Activated CD4-positive, alpha-beta T cell treated with anti-CD3 and anti-CD28 coated beads, Interleukin-2, amount 10 ng/mL, durations not matched to agents 7 days and 5 days (primary cell): Measurements from ENCODE around the gene ACAD9. TPM values are rescaled to one million over a fixed set of nuclear protein-coding genes. Genes with fewer than 3 reads are reported as not detected.
"Not testable (repeated sequence)": the region's sequence is repeated elsewhere in the genome, so short reads cannot be mapped to it uniquely, and the experiment has no call there.

ENCODE experiments used
- CTCF ChIA-PET: fragments of 350-600 bp; sonication (Branson Sonifier 250); formaldehyde crosslinking; loops from one replicate; lab custom pipeline; 2021; ENCODE audit warnings: antibody characterized with exemption; lab: Charles Lee
- POLR2A ChIA-PET: fragments of 350-600 bp; sonication (Branson Sonifier 250); formaldehyde crosslinking; loops from one replicate; lab custom pipeline; 2021; ENCODE audit warnings: antibody characterized with exemption; lab: Charles Lee
- DNase-seq: peaks from one replicate; pipeline ENCODE4 v3.0.0-alpha.2; 2020
- H3K27ac Mint-ChIP-seq: one replicate; pipeline ENCODE4 v1.8.0; 2021; ENCODE audit warnings: mild to moderate bottlenecking, moderate library complexity, mixed read lengths
- H3K27me3 Mint-ChIP-seq: one replicate; pipeline ENCODE4 v1.8.0; 2021; ENCODE audit warnings: mixed read lengths
- H3K36me3 Mint-ChIP-seq: one replicate; pipeline ENCODE4 v1.8.0; 2021; ENCODE audit warnings: low read depth, mixed read lengths
- H3K4me1 Mint-ChIP-seq: one replicate; pipeline ENCODE4 v1.8.0; 2021; ENCODE audit warnings: mixed read lengths
- H3K4me3 Mint-ChIP-seq: one replicate; pipeline ENCODE4 v1.8.0; 2021; ENCODE audit warnings: mild to moderate bottlenecking, moderate library complexity, mixed read lengths
- H3K9me3 Mint-ChIP-seq: one replicate; pipeline ENCODE4 v1.8.0; 2021; ENCODE audit warnings: mixed read lengths
- total RNA-seq, 2 experiments: library from RNA; stranded (reverse); gene quantifications; one replicate each; pipeline ENCODE4 v1.2.3, GENCODE V29; 2021

The ACAD9 gene
- total RNA-seq, 2 experiments from 2014 or later, result 74.7 to 77.4 TPM

GRCh38 chr3:128864849-128865804, 14.3 kb upstream of the ACAD9 start:
- POLR2A ChIA-PET, result not testable (repeated sequence)
- H3K9me3 Mint-ChIP-seq, result peaks cover 11% of the 10 kb centered on the region

GRCh38 chr3:128867200-128868125, 12.0 kb upstream of the ACAD9 start:
- Mint-ChIP-seq H3K9me3 (no peaks in the 10 kb centered on the region), H3K4me3 (no peak overlapping the region)

More at GRCh38 chr3:128864849-128865804, 14.3 kb upstream of the ACAD9 start:
- not testable (repeated sequence) for H3K27me3 Mint-ChIP-seq, H3K4me1 Mint-ChIP-seq, DNase-seq, H3K4me3 Mint-ChIP-seq, H3K27ac Mint-ChIP-seq
- peaks cover 14% of the 10 kb centered on the region for H3K36me3 Mint-ChIP-seq
- CTCF ChIA-PET, result interaction anchor here (1.5 to 4.8 kb wide), 2 partner anchors 12 to 19 kb away, joined by 4 to 23 read pairs; partner anchors contain the start of gene ACAD9

GRCh38 chr3:128870347-128870746, 9.1 kb upstream of the ACAD9 start:
- ChIA-PET CTCF (interaction anchor here (0.8 to 1.7 kb wide), 3 partner anchors 9 to 190 kb away, joined by 3 to 5 read pairs (median 3); partner anchors contain the start of gene ACAD9), POLR2A (no interaction called here)
- Mint-ChIP-seq H3K27ac (no peak overlapping the region), H3K4me3 (no peak overlapping the region), H3K36me3 (no peaks in the 10 kb centered on the region), H3K9me3 (no peaks in the 10 kb centered on the region), H3K4me1 (peaks cover under 1% of the 10 kb centered on the region), H3K27me3 (peaks cover 3% of the 10 kb centered on the region)
- no peak for DNase-seq

More at GRCh38 chr3:128867200-128868125, 12.0 kb upstream of the ACAD9 start:
- Mint-ChIP-seq H3K36me3 (no peaks in the 10 kb centered on the region), H3K27me3 (no peaks in the 10 kb centered on the region), H3K27ac (no peak overlapping the region), H3K4me1 (no peaks in the 10 kb centered on the region)
- ChIA-PET POLR2A (no interaction called here), CTCF (interaction anchor here (0.6 to 4.8 kb wide), 3 partner anchors 10 to 272 kb away, joined by 3 to 23 read pairs (median 5); partner anchors contain the start of gene ACAD9)
- DNase-seq, result no peak

- ChIA-PET CTCF (interaction anchor here (1.2 to 2.3 kb wide), 3 partner anchors 191 to 374 kb away, joined by 3 to 5 read pairs (median 3); no protein-coding TSS in a partner anchor), POLR2A (no interaction called here)
- Mint-ChIP-seq H3K36me3 (no peaks in the 10 kb centered on the region), H3K4me3 (no peak overlapping the region), H3K9me3 (no peaks in the 10 kb centered on the region), H3K27me3 (peaks cover 3% of the 10 kb centered on the region), H3K27ac (no peak overlapping the region), H3K4me1 (peaks cover 9% of the 10 kb centered on the region)
- no peak for DNase-seq
These were observed 7.1 kb upstream of the ACAD9 start for GRCh38 chr3:128872282-128872681.

- Mint-ChIP-seq H3K4me3 (no peak overlapping the region), H3K27me3 (peaks cover 3% of the 10 kb centered on the region), H3K9me3 (no peaks in the 10 kb centered on the region), H3K36me3 (peaks cover 2% of the 10 kb centered on the region), H3K4me1 (peaks cover 14% of the 10 kb centered on the region), H3K27ac (no peak overlapping the region)
- no peak for DNase-seq
- ChIA-PET POLR2A (no interaction called here), CTCF (interaction anchor here (1.2 to 2.3 kb wide), 2 partner anchors 192 to 255 kb away, joined by 3 to 5 read pairs; no protein-coding TSS in a partner anchor)
These were observed 6.7 kb upstream of the ACAD9 start for GRCh38 chr3:128872744-128873143.

GRCh38 chr3:128873244-128874022, 6.0 kb upstream of the ACAD9 start:
- no peak for DNase-seq
- no peak overlapping the region for H3K27ac Mint-ChIP-seq
- peaks cover 3% of the 10 kb centered on the region for H3K27me3 Mint-ChIP-seq
- ChIA-PET POLR2A (no interaction called here), CTCF (interaction anchor here (2.3 kb wide), 1 partner anchor 256 kb away, joined by 5 read pairs; no protein-coding TSS in a partner anchor)
- no peaks in the 10 kb centered on the region for H3K9me3 Mint-ChIP-seq
- H3K4me3 Mint-ChIP-seq, result no peak overlapping the region
- H3K4me1 Mint-ChIP-seq, result peaks cover 21% of the 10 kb centered on the region
- peaks cover 6% of the 10 kb centered on the region for H3K36me3 Mint-ChIP-seq

- no peaks in the 10 kb centered on the region for H3K9me3 Mint-ChIP-seq
- H3K36me3 Mint-ChIP-seq, result peaks cover 11% of the 10 kb centered on the region
- ChIA-PET CTCF (interaction anchor here (0.8 to 5.3 kb wide), 6 partner anchors 7 to 257 kb away, joined by 3 to 23 read pairs (median 4); no protein-coding TSS in a partner anchor), POLR2A (no interaction called here)
- H3K4me1 Mint-ChIP-seq, result peaks cover 26% of the 10 kb centered on the region
- DNase-seq, result no peak
- H3K4me3 Mint-ChIP-seq, result no peak overlapping the region
- H3K27ac Mint-ChIP-seq, result no peak overlapping the region
- peaks cover 3% of the 10 kb centered on the region for H3K27me3 Mint-ChIP-seq
These were observed 4.8 kb upstream of the ACAD9 start for GRCh38 chr3:128874481-128875180.

- H3K27ac Mint-ChIP-seq, result no peak overlapping the region
- peak; percentile 78 for DNase-seq
- ChIA-PET POLR2A (no interaction called here), CTCF (interaction anchor here (0.6 to 5.3 kb wide), 9 partner anchors 8 to 258 kb away, joined by 3 to 23 read pairs (median 3); no protein-coding TSS in a partner anchor)
- peaks cover 31% of the 10 kb centered on the region for H3K4me1 Mint-ChIP-seq
- peaks cover 11% of the 10 kb centered on the region for H3K36me3 Mint-ChIP-seq
- H3K9me3 Mint-ChIP-seq, result no peaks in the 10 kb centered on the region
- H3K27me3 Mint-ChIP-seq, result peaks cover 3% of the 10 kb centered on the region
- H3K4me3 Mint-ChIP-seq, result no peak overlapping the region
These were observed 3.8 kb upstream of the ACAD9 start for GRCh38 chr3:128875556-128876120.

GRCh38 chr3:128878011-128878457, 1.4 kb upstream of the ACAD9 start:
- Mint-ChIP-seq H3K4me1 (peaks cover 52% of the 10 kb centered on the region), H3K9me3 (no peaks in the 10 kb centered on the region), H3K36me3 (peaks cover 20% of the 10 kb centered on the region), H3K4me3 (peak overlapping the region; percentile 91), H3K27me3 (peaks cover 3% of the 10 kb centered on the region), H3K27ac (peak overlapping the region; percentile 98)
- ChIA-PET POLR2A (interaction anchor here (0.6 to 1.5 kb wide), 2 partner anchors 37 to 79 kb away, joined by 3 to 4 read pairs; no protein-coding TSS in a partner anchor), CTCF (interaction anchor here (1.2 to 5.3 kb wide), 7 partner anchors 11 to 260 kb away, joined by 3 to 23 read pairs (median 6); no protein-coding TSS in a partner anchor)
- no peak for DNase-seq

- peak overlapping the region; percentile 91 for H3K4me3 Mint-ChIP-seq
- H3K4me1 Mint-ChIP-seq, result peaks cover 54% of the 10 kb centered on the region
- peak overlapping the region; percentile 98 for H3K27ac Mint-ChIP-seq
- H3K27me3 Mint-ChIP-seq, result peaks cover 3% of the 10 kb centered on the region
- H3K36me3 Mint-ChIP-seq, result peaks cover 21% of the 10 kb centered on the region
- H3K9me3 Mint-ChIP-seq, result no peaks in the 10 kb centered on the region
- CTCF ChIA-PET, result interaction anchor here (0.6 to 5.3 kb wide), 9 partner anchors 8 to 261 kb away, joined by 3 to 23 read pairs (median 5); no protein-coding TSS in a partner anchor
- DNase-seq, result peak; percentile 32
- POLR2A ChIA-PET, result interaction anchor here (0.6 to 1.5 kb wide), 4 partner anchors 37 to 90 kb away, joined by 3 to 4 read pairs (median 3); no protein-coding TSS in a partner anchor
These were observed 780 bp upstream of the ACAD9 start for GRCh38 chr3:128878556-128879124.
